HCT116 (cell line): ENCODE data around the gene TRIM24. TPM values are rescaled to one million over a fixed set of nuclear protein-coding genes. Genes with fewer than 3 reads are reported as not detected.
"Not testable (repeated sequence)": the region's sequence is repeated elsewhere in the genome, so short reads cannot be mapped to it uniquely, and the experiment has no call there.

ENCODE experiments used
- ATAC-seq: fragments of 200-7000 bp; cut with Tn5 transposase; 2 replicates; pipeline ENCODE4 v1.9.1; 2020; ENCODE audit warnings: mild to moderate bottlenecking, moderate library complexity
- Bru-seq: library from RNA; stranded (reverse); fragments of 400-500 nt; gene quantifications from one replicate; lab custom pipeline; 2021; lab: Mats Ljungman, UMichigan
- BruChase-seq, 2 experiments: library from RNA; stranded (reverse); fragments of 400-500 nt; gene quantifications; one replicate each; lab custom pipeline; 2021; lab: Mats Ljungman, UMichigan
- BruUV-seq: library from RNA; stranded (reverse); fragments of 400-500 nt; replicated peaks from 2 replicates; lab custom pipeline; 2021; lab: Mats Ljungman, UMichigan
- CTCF ChIA-PET: fragments of 300-600 bp; sonication (Branson Sonifier 250); formaldehyde crosslinking; loops from one replicate; lab custom pipeline; 2021; ENCODE audit warnings: antibody characterized with exemption; lab: Charles Lee
- POLR2A ChIA-PET: fragments of 300-600, 350-600 bp; sonication (Branson Sonifier 250); formaldehyde crosslinking; loops from one replicate; lab custom pipeline; 2021; ENCODE audit warnings: antibody characterized with exemption; lab: Charles Lee
- RAD21 ChIA-PET, 2 experiments: fragments of 300-600 bp; sonication (Branson Sonifier 250); formaldehyde crosslinking; loops; one replicate each; lab custom pipeline; 2023; ENCODE audit warnings: low total read pairs in 2 of 2; ENCODE audit not compliant: uncharacterized antibody in 2 of 2, unreplicated experiment in 2 of 2, low non-redundant PET in 1 of 2; lab: Charles Lee
- DNase-seq: peaks from one replicate; pipeline ENCODE4 v3.0.0-alpha.2; 2010; ENCODE audit warnings: low read depth, low spot score
- H2AFZ ChIP-seq: fragments of 200-600 bp; shearing (Covaris generic), sonication (generic); 2 replicates; pipeline ENCODE4 v1.6.1; 2017; ENCODE audit warnings: low read depth, mixed run types, mixed read lengths, antibody characterized with exemption, low read length; ENCODE audit not compliant: poor library complexity, severe bottlenecking
- H3K27ac ChIP-seq: 2 replicates; pipeline ENCODE4 v1.5.1; 2012; ENCODE audit warnings: low read depth, low read length
- H3K27me3 ChIP-seq: fragments of 200-600 bp; sonication (generic); 2 replicates; pipeline ENCODE4 v1.6.1; 2016; ENCODE audit warnings: mixed run types, low read length, mixed read lengths; ENCODE audit not compliant: insufficient read depth
- H3K36me3 ChIP-seq, 2 experiments: fragments of 200-500 bp in 1 of 2; fragments of 200-600 bp in 1 of 2; sonication (Bioruptor generic) in 1 of 2; sonication (generic) in 1 of 2; 2 replicates each; pipeline versions ENCODE4 v1.5.1 to v1.6.1; 2014 to 2016; ENCODE audit warnings: low read length in 2 of 2, inconsistent platforms in 1 of 2, mixed read lengths in 1 of 2, mixed run types in 1 of 2; ENCODE audit not compliant: insufficient read depth in 2 of 2, control insufficient read depth in 1 of 2
- H3K4me1 ChIP-seq, 2 experiments: fragments of 200-600 bp in 1 of 2; sonication (generic) in 1 of 2; 2 replicates each; pipeline versions ENCODE4 v1.5.1 to v1.6.1; 2012 to 2017; ENCODE audit warnings: low read length in 2 of 2, inconsistent platforms in 1 of 2, mild to moderate bottlenecking in 1 of 2, mixed read lengths in 1 of 2, mixed run types in 1 of 2, moderate library complexity in 1 of 2; ENCODE audit not compliant: insufficient read depth in 2 of 2, control insufficient read depth in 1 of 2
- H3K4me2 ChIP-seq: fragments of 200-600 bp; sonication (generic); 2 replicates; pipeline ENCODE4 v1.6.1; 2017; ENCODE audit warnings: mixed run types, low read length, mixed read lengths
- H3K4me3 ChIP-seq, 2 experiments: fragments of 200-600 bp in 1 of 2; sonication (generic) in 1 of 2; replicated peaks in 1 of 2; 2 replicates each; pipeline ENCODE4 v1.5.1; 2011 to 2016; ENCODE audit warnings: low read length in 2 of 2, control low read depth in 1 of 2, low read depth in 1 of 2, mild to moderate bottlenecking in 1 of 2, mixed read lengths in 1 of 2, mixed run types in 1 of 2
- H3K79me2 ChIP-seq: fragments of 200-600 bp; sonication (generic); 2 replicates; pipeline ENCODE4 v1.6.1; 2017; ENCODE audit warnings: mild to moderate bottlenecking, mixed run types, low read length, moderate library complexity, mixed read lengths; ENCODE audit not compliant: insufficient read depth
- H3K9ac ChIP-seq: fragments of 200-600 bp; sonication (generic); 2 replicates; pipeline ENCODE4 v1.6.1; 2016; ENCODE audit warnings: low read length, mixed read lengths
- H3K9me2 ChIP-seq: fragments of 200-600 bp; sonication (generic), shearing (Covaris generic); 2 replicates; pipeline ENCODE4 v1.6.1; 2017; ENCODE audit warnings: mixed run types, mild to moderate bottlenecking, moderate library complexity; ENCODE audit not compliant: insufficient read depth
- H3K9me3 ChIP-seq, 2 experiments: fragments of 200-500 bp in 1 of 2; fragments of 200-600 bp in 1 of 2; sonication (Bioruptor generic) in 1 of 2; sonication (generic) in 1 of 2; 2 replicates each; pipeline ENCODE4 v1.6.1; 2014 to 2017; ENCODE audit warnings: low read length in 2 of 2, mixed read lengths in 2 of 2, inconsistent platforms in 1 of 2, low read depth in 1 of 2, mild to moderate bottlenecking in 1 of 2, mixed run types in 1 of 2, moderate library complexity in 1 of 2; ENCODE audit not compliant: control insufficient read depth in 1 of 2, insufficient read depth in 1 of 2
- H4K20me1 ChIP-seq: fragments of 200-600 bp; sonication (generic), shearing (Covaris generic); 2 replicates; pipeline ENCODE4 v1.6.1; 2017; ENCODE audit warnings: mixed run types, mild to moderate bottlenecking, moderate library complexity; ENCODE audit not compliant: insufficient read depth
- CBX3 ChIP-seq: IDR thresholded peaks from 2 replicates; pipeline ENCODE4 v1.6.1; 2012; ENCODE audit warnings: low read depth
- CTCF ChIP-seq, 3 experiments: fragments of 200-600 bp in 1 of 3; sonication (generic) in 1 of 3; IDR thresholded peaks in 2 of 3; conservative IDR thresholded peaks in 1 of 3; 2 replicates each; pipeline ENCODE4 v1.5.1; 2012 to 2017; ENCODE audit warnings: low read depth in 2 of 3, low read length in 2 of 3, antibody characterized with exemption in 1 of 3, borderline replicate concordance in 1 of 3, control low read depth in 1 of 3, mild to moderate bottlenecking in 1 of 3, mixed read lengths in 1 of 3, mixed run types in 1 of 3, moderate library complexity in 1 of 3; ENCODE audit not compliant: insufficient read depth in 1 of 3
- EGR1 ChIP-seq: IDR thresholded peaks from 2 replicates; pipeline ENCODE4 v1.6.1; 2012; ENCODE audit warnings: low read depth
- EZH2phosphoT487 ChIP-seq: fragments of 200-600 bp; IDR thresholded peaks from 2 replicates; pipeline ENCODE4 v1.6.1; 2018; ENCODE audit warnings: antibody characterized with exemption, borderline replicate concordance
- POLR2A ChIP-seq: IDR thresholded peaks from 2 replicates; pipeline ENCODE4 v1.7.0; 2011; ENCODE audit warnings: borderline replicate concordance; ENCODE audit not compliant: insufficient read depth, insufficient read length; ENCODE audit errors: extremely low read depth
- POLR2AphosphoS5 ChIP-seq: IDR thresholded peaks from 2 replicates; pipeline ENCODE4 v1.6.1; 2011; ENCODE audit warnings: mild to moderate bottlenecking, low read depth, low read length, moderate library complexity
- RAD21 ChIP-seq: IDR thresholded peaks from 2 replicates; pipeline ENCODE4 v1.6.1; 2012; ENCODE audit warnings: low read depth, mild to moderate bottlenecking
- SIN3A ChIP-seq: IDR thresholded peaks from 2 replicates; pipeline ENCODE4 v1.6.1; 2012; ENCODE audit warnings: low read depth
- SP1 ChIP-seq: IDR thresholded peaks from 2 replicates; pipeline ENCODE4 v1.6.1; 2012; ENCODE audit warnings: low read depth
- SRF ChIP-seq: IDR thresholded peaks from 2 replicates; pipeline ENCODE4 v1.6.1; 2012; ENCODE audit warnings: low read depth
- TCF7L2 ChIP-seq: IDR thresholded peaks from 2 replicates; pipeline ENCODE4 v1.7.0; 2011; ENCODE audit warnings: borderline replicate concordance, inconsistent platforms; ENCODE audit not compliant: insufficient read depth, insufficient read length; ENCODE audit errors: extremely low read depth
- ZFX ChIP-seq: fragments of 450-650 bp; IDR thresholded peaks from 2 replicates; pipeline ENCODE4 v1.6.1; 2017
- intact Hi-C: fragments of 100-400 bp; cut with micrococcal nuclease; formaldehyde crosslinking; loops from 2 replicates; pipeline ENCODE4 v1.10.0; 2022
- long read RNA-seq: library from polyadenylated mRNA; unstranded; transcript quantifications from one replicate; pipeline ENCODE4 v2.0.0, GENCODE V29; 2021; ENCODE audit not compliant: unreplicated experiment
- polyA plus RNA-seq: library from polyadenylated mRNA; unstranded; fragments of >200 nt; gene quantifications from 2 replicates; pipeline ENCODE4 v1.2.1, GENCODE V29; 2012; ENCODE audit warnings: missing spikeins
- total RNA-seq: library from RNA; stranded (reverse); gene quantifications from one replicate; pipeline ENCODE4 v1.2.1, GENCODE V29; 2021; ENCODE audit not compliant: unreplicated experiment
- TF ChIP-seq, protein P1 (sequence below): IDR thresholded peaks from 2 replicates; pipeline ENCODE4 v1.6.1; 2012

Gene TRIM24
- 12.8 TPM for total RNA-seq
- 5.7 and 8.3 TPM in 2 replicates for polyA plus RNA-seq
- Bru-seq, nascent RNA = percentile 68 among the genes with signal in this experiment
- BruChase-seq, experiment 1, labeled RNA remaining after a 6-hour chase = percentile 51 among the genes with signal in this experiment
- BruChase-seq, experiment 2, labeled RNA remaining after a 2-hour chase = percentile 57 among the genes with signal in this experiment
- long read RNA-seq, full-length matches to known transcripts = 5 of 8 reads
- long read RNA-seq, partial matches to known transcripts = 2 of 8 reads
- long read RNA-seq, other reads (novel, unspliced or antisense) = 1 of 8 reads

DNA sequence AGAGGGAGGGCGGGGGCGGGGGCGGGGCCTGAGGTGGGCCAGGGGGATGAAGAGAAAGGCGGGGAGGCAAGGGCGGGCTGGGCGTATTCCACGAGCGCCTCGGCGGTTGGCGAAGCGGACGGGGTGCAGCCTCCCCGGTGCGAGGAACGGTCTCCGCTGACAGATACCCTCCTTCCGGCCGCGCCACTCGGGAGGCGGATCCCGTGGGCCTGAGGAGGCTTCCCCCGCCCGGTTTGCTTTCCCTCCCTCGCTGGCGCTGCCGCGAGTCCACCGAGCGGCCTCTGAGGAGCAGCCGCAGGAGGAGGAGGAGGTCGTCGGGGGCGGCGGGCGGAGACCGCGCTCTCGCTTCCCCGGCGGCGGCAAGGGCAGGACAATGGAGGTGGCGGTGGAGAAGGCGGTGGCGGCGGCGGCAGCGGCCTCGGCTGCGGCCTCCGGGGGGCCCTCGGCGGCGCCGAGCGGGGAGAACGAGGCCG lies at the start of gene TRIM24:
Gene TRIM24 (plus strand): TSS at position 84 of the 473 bp plus-strand sequence. CDS start 290 bp downstream, at position 374.
- TF ChIP-seq SRF = no peak
- peak; percentile 74 for TF ChIP-seq POLR2AphosphoS5
- TF ChIP-seq CBX3 = no peak
- TF ChIP-seq ZFX = peak; percentile 83; the same call in 1 of the 2 replicates
- TF ChIP-seq CTCF (IDR thresholded peaks at IDR 0.05 in 2 of 3, conservative IDR thresholded peaks at IDR 0.05 in 1 of 3; ENCODE audit: borderline replicate concordance in 1 of 3, insufficient read depth in 1 of 3, low read depth in 2 of 3, low read length in 2 of 3) = no peak
- TF ChIP-seq POLR2A = peak; percentile 67
- TF ChIP-seq TCF7L2 = no peak
- no peak for TF ChIP-seq RAD21
- TF ChIP-seq, protein P1, sequence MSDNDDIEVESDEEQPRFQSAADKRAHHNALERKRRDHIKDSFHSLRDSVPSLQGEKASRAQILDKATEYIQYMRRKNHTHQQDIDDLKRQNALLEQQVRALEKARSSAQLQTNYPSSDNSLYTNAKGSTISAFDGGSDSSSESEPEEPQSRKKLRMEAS = peak; percentile 69
- 0 out of 2 replicates have a peak, but pooled peaks have one; percentile 48 for TF ChIP-seq SIN3A
- no peak; the same call in 1 of the 2 replicates for TF ChIP-seq SP1
- no peak for TF ChIP-seq EZH2phosphoT487
- TF ChIP-seq EGR1 = peak; percentile 13; the same call in 1 of the 2 replicates
- CTCF ChIA-PET = interaction anchor here (0.7 to 1.4 kb wide), 3 partner anchors 8 to 279 kb away, joined by 3 to 7 read pairs (median 3); no protein-coding TSS in a partner anchor
- DNase-seq = no peak

DNA sequence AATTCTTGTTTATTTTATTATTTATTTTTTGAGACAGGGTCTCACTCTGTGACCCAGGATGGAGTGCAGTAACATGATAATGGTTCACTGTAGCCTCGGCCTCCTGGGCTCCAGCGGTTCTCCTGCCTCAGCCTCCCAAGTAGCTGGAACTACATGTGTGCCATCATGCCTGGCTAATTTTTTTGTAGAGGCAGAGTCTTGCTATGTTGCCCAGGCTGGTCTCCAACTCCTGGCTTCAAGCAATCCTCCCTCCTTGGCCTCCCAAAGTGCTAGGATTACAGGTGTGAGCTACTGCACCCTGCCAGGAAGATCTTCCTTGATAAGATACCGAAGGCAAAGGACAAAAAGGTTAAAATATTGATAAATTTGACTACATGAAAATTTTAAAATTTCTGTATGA lies 48.0 kb upstream of the TRIM24 start:
- ATAC-seq, H3K27ac ChIP-seq, H3K9me2 ChIP-seq, H2AFZ ChIP-seq, BruUV-seq, RAD21 ChIA-PET, CTCF ChIA-PET, H3K4me3 ChIP-seq, H3K36me3 ChIP-seq, H3K79me2 ChIP-seq, DNase-seq, H3K27me3 ChIP-seq, H3K9ac ChIP-seq, H4K20me1 ChIP-seq, H3K4me1 ChIP-seq, intact Hi-C loops, H3K9me3 ChIP-seq, POLR2A ChIA-PET, H3K4me2 ChIP-seq: not testable (repeated sequence)

More for the DNA sequence above, at the start of gene TRIM24:
- Histone ChIP-seq H3K9me3 (no peaks in the 10 kb centered on the region), H3K9ac (peak within 1 kb of the TSS; percentile 76), H3K4me3 (peak within 1 kb of the TSS; percentile 67 to 74), H3K4me2 (peak within 1 kb of the TSS; percentile 78), H2AFZ (peak within 1 kb of the TSS; percentile 99), H3K79me2 (peaks cover 23% of the 10 kb centered on the region), H3K9me2 (no peaks in the 10 kb centered on the region), H3K27me3 (no peaks in the 10 kb centered on the region), H3K4me1 (peaks cover 2 to 13% of the 10 kb centered on the region in 2 experiments; a peak in 3 of 4 replicates), H3K27ac (peak within 1 kb of the TSS; percentile 84), H4K20me1 (no peaks in the 10 kb centered on the region), H3K36me3 (no peaks in the 10 kb centered on the region)
- intact Hi-C loops = no loop called here
- RAD21 ChIA-PET = no interaction called here
- no TSS peak for BruUV-seq
- POLR2A ChIA-PET = interaction anchor here (0.5 to 1.0 kb wide), 3 partner anchors 8 to 182 kb away, joined by 3 to 5 read pairs (median 4); no protein-coding TSS in a partner anchor
- ATAC-seq = no peak
